ENCODE data around the gene NRSN2.

The NRSN2 gene

DNA sequence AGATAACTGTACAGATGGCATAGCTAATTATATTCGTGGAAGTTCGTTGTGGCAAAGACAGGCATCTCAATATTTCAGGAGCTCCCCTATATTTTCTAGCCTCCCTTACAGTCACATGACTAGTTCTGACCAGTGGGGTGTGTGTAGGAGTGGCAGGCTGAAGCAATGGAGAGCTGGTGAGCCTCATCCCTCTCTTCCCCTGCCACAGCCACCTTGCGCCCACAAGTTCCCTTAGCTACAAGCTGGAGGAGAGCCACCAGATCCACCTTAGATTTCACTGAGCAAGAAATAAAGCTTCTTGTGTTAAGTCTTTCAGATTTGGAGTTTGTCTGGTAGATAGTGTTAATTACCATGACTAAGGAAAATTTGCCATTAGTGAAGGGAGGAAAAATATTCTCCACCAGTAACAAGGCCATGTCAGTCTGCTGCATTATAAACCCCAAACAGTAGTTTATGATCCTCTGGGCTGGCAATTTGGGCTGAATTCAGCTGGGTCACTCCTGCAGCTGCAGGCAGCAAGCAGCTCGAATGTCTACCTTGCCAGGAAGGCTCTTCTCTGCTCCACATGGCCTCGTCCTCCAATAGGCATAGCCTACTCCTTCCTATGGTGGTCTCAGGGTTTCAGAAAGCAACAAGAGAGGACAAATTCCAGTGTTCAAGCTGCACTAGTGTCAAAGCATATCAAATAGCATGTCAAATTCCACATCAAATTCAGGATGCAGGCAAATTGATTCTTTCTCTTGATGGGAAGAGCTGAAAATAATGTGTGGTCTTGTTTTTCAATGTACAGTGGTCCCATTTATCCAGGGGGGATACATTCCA lies 53.8 kb downstream of the NRSN2 start:
- DNase-seq: no peak

DNA sequence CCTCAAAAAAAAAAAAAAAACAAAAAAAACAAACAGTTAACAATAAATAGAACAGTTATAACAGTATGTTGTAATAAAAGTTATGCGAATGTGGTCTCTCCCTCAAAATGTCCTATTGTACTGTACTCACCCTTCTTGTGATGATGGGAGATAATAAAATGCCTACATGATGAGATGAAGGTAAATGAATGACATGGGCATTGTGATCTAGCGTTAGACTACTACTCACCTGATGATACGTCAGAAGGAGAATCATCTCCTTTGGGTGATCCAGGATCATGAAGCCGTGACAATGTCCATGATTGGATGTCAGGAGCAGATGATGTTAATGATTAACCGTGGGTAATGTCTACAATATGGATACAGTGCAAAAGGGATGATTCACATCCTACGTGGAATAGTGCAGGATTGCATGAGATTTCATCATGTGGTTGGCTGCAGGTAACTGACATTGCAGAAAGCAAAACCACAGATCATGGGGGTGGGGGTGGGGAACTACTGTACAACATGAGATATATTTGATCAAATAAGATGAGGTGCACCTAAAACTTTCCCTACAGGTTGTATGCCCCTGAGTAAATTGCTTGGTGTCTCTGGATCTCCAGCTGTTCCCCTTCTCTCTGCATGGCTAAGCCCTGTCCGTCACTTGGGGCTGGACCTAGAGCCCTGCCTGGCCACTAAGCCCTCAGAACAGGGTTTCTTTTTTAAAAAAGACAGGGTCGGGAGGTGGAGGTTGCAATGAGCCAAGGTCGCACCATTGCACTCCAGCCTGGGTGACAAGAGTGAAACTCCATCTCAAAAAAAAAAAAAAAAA lies 55.0 kb downstream of the NRSN2 start:
- no peak for DNase-seq

DNA sequence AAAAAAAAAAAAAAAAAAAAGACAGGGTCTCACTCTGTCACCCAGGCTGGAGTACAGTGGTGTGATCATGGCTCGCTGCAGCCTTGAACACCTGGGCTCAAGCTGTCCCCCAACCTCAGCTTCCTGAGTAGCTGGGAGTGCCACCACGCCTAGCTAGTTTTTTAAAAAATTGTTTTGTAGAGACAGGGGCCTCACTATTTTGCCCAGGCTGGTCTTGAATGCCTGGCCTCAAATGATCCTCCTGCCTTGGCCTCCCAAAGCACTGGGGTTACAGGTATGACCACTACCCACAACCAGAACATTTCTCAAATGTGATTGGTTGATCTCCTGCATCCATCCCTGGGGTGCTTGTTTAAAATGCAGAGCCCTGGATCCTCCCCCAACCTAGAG lies 55.6 kb downstream of the NRSN2 start:
- no peak for DNase-seq

DNA sequence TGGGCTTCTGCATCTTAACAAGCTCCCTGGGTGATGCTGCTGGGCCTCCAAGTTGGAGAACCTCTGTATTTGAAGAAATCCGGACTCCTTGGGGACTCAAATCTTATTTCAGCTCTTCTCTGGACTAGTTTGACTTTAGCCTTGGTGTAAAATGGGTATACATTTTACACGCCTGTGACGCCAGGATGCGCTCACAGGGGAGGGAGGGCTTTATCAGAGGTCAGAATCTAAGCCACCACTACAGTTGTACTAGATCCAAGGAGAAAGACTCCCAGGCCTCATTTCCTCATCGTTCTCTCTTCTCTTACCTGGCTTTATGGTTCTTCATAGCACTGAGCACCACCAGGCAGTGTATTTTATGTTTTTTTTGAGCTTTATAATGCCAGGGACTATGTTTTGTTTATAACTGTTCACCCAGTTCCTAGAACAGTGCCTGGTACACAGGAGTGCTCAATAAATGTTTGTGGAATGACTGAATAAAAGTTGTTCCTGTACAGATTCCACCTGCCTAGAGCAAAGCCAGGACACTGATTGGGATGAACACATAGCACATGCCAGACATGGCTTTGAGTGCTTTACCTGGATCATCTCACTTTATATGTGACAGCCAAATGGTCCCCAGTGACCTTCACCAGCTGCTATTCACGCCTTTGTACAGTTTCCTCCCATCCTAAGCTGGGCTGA lies 56.1 kb downstream of the NRSN2 start:
- no peak for DNase-seq

DNA sequence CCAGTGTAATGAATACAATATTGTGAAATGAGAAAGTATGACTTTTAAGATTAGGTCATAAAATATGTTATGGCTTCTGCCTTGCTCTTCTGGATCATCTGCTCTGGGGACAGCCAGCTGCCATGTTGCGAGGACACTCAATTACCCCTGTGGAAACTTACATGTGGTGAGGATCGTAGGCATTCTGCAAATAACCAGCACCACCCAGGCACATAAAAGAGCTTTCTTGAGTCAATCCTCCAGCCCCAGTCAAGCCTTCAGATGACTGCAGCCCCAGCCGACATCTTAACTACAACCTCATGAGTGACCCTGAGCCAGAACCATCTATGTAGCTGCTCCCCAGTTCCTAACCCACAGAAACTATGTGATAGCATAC lies 56.7 kb downstream of the NRSN2 start:
- DNase-seq: no peak

DNA sequence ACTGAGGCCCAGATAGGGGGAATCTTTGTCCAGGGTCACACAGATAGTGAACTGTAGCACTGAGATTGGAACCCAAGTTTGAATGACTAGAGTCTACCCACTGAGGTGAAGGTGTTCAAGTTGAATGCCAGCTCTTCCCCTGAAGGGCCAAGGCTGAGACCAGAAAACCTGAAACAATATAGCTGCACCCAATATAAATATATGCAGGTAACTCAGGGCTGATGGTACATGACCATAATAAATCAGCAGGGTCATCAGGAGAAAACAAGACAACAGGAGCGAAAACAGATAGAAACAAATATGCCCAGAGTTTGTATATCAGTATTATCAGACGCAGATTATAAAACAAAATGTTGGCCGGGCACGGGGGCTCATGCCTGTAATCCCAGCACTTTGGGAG lies 57.2 kb downstream of the NRSN2 start:
- DNase-seq: no peak

Data from suppressor macrophage treated with lipopolysaccharide for 4 hours (primary cell).